ENCODE measurements around the gene LNX1. TPM values are rescaled to one million over a fixed set of nuclear protein-coding genes. Genes with fewer than 3 reads are reported as not detected.

The LNX1 gene
- total RNA-seq, 1 donor from 2014 or later = 1.6 TPM

DNA sequence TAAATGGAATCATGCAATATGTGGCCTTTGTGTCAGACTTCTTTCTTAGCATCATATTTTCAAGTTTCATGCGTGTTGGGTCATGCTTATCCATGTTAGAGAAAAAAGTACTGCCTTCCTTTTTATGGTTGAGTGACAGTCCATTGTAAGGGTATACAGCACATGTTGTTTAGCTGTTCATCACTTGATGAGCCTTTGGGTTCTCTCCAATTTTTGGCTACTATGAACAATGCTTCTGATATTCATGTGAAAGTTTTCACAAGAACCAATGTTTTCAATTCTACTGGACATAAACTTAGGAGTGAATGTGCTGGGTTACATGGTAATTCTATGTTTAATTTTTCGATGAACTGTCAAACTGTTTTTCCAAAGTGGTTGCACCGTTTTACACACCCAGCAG, 28.1 kb upstream of the LNX1 start:
- TF ChIP-seq, protein P1, sequence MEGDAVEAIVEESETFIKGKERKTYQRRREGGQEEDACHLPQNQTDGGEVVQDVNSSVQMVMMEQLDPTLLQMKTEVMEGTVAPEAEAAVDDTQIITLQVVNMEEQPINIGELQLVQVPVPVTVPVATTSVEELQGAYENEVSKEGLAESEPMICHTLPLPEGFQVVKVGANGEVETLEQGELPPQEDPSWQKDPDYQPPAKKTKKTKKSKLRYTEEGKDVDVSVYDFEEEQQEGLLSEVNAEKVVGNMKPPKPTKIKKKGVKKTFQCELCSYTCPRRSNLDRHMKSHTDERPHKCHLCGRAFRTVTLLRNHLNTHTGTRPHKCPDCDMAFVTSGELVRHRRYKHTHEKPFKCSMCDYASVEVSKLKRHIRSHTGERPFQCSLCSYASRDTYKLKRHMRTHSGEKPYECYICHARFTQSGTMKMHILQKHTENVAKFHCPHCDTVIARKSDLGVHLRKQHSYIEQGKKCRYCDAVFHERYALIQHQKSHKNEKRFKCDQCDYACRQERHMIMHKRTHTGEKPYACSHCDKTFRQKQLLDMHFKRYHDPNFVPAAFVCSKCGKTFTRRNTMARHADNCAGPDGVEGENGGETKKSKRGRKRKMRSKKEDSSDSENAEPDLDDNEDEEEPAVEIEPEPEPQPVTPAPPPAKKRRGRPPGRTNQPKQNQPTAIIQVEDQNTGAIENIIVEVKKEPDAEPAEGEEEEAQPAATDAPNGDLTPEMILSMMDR (IDR thresholded peaks at IDR 0.05; ENCODE audit: insufficient read depth, low read length, severe bottlenecking) = no peak
- DNase-seq (ENCODE audit: low read depth) = peak; percentile 13
- FAIRE-seq = no peak
- H3K27me3 ChIP-seq (ENCODE audit: control insufficient read depth, insufficient read depth, low read length) = no peaks in the 10 kb centered on the region
- H3K4me3 ChIP-seq (ENCODE audit: low read depth, low read length) = no peak overlapping the region
- no peaks in the 10 kb centered on the region for H3K36me3 ChIP-seq (ENCODE audit: control insufficient read depth, insufficient read depth, low read length)

DNA sequence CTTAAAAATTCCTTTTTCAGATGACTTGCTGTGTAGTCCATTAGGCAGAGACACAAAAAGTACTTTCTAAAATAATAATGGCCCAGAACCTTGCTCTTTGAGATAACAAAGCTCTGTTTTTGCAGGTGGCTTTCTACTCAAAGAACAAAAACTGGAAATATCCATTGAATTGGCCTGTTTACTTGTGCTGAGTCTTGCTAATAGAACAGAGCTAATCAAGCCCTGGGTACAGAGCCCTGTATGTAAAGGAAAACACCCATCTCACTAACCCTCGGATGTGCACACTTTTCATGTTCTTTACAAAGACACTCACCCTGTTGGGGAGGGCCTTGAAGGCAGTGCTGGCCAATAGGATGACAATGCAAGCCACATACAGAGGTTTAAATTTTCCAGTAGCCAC, 27.0 kb upstream of the LNX1 start:
- no peaks in the 10 kb centered on the region for H3K27me3 ChIP-seq (ENCODE audit: control insufficient read depth, insufficient read depth, low read length)
- no peak overlapping the region for H3K4me3 ChIP-seq (ENCODE audit: low read depth, low read length)
- FAIRE-seq (no peak), DNase-seq (ENCODE audit: low read depth) (no peak)
- no peaks in the 10 kb centered on the region for H3K36me3 ChIP-seq (ENCODE audit: control insufficient read depth, insufficient read depth, low read length)
- TF ChIP-seq, protein P1 (IDR thresholded peaks at IDR 0.05; ENCODE audit: insufficient read depth, low read length, severe bottlenecking) = no peak

DNA sequence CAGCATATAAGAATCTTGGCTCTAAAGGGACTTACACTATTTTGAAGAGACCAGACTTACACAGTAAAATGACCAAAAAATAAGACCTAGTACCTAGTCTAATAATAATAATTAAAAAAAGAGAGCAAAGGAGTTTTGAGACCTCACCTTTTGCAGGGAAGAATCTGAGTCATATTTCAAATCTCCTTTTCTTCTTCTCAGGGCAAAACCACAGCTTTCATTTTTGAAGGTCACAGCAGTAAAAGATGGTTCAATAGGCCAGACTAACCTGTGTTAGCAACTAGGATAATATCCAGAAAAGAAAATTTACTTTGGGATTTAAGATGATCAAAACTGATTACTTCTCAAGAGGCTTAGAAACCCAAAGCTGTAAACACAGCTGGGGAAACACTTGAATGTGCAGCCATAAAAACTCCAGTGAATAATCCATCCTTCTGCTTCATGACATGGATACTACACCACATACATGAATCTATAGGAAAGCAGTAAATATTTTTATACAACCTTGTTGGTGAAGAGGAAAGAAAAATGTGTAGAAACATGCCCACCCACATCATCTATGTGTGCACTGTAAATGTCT, 25.9 kb upstream of the LNX1 start:
- no peak for DNase-seq (ENCODE audit: low read depth)
- H3K27me3 ChIP-seq (ENCODE audit: control insufficient read depth, insufficient read depth, low read length) = no peaks in the 10 kb centered on the region
- TF ChIP-seq, protein P1 (IDR thresholded peaks at IDR 0.05; ENCODE audit: insufficient read depth, low read length, severe bottlenecking) = no peak
- no peaks in the 10 kb centered on the region for H3K36me3 ChIP-seq (ENCODE audit: control insufficient read depth, insufficient read depth, low read length)
- no peak for FAIRE-seq
- H3K4me3 ChIP-seq (ENCODE audit: low read depth, low read length) = no peak overlapping the region

DNA sequence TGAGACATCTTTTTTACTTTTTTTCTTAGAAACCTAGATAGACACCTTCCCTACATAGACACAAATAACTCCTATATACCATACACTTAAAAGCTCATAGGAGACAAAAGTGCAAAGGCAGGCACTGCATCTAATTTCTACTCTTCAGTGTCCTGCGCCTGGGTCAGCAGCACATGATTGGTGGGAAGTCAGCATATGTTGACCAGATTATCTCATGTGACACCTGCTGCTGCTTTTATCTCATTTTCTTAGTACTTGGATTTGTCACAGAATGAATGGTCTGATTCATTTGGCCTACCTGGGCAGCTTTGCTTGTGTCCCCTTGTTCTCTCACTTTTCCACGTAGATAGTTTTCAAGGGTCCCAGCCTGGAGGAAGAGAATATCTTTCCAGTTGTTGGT, 24.9 kb upstream of the LNX1 start:
- Histone ChIP-seq H3K27me3 (ENCODE audit: control insufficient read depth, insufficient read depth, low read length) (no peaks in the 10 kb centered on the region), H3K36me3 (ENCODE audit: control insufficient read depth, insufficient read depth, low read length) (no peaks in the 10 kb centered on the region), H3K4me3 (ENCODE audit: low read depth, low read length) (no peak overlapping the region)
- DNase-seq (ENCODE audit: low read depth) (no peak), FAIRE-seq (no peak)
- TF ChIP-seq, protein P1 (IDR thresholded peaks at IDR 0.05; ENCODE audit: insufficient read depth, low read length, severe bottlenecking) = no peak

DNA sequence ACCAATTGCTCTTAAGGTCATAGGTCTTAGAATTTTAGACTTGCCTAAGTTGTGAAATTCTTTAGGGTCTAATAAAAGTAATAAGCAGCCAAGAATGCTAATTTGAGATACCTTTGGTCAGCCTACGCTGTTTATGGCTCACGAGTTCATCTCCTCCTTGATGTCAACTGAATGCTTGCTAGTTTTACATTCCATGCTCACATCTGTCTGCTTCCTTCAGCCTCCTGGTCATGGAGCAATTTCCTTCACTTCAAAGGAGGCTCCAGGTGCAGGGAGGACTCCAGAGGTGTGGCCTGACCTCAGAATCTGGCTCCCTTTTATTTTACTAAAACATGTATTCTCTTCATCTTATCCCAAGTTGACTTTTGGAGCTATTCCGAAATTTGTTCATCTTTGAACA, 23.3 kb upstream of the LNX1 start:
- no peak for DNase-seq (ENCODE audit: low read depth)
- Histone ChIP-seq H3K4me3 (ENCODE audit: low read depth, low read length) (no peak overlapping the region), H3K27me3 (ENCODE audit: control insufficient read depth, insufficient read depth, low read length) (no peaks in the 10 kb centered on the region), H3K36me3 (ENCODE audit: control insufficient read depth, insufficient read depth, low read length) (no peaks in the 10 kb centered on the region)
- TF ChIP-seq, protein P1 (IDR thresholded peaks at IDR 0.05; ENCODE audit: insufficient read depth, low read length, severe bottlenecking) = peak; percentile 11
- no peak for FAIRE-seq

DNA sequence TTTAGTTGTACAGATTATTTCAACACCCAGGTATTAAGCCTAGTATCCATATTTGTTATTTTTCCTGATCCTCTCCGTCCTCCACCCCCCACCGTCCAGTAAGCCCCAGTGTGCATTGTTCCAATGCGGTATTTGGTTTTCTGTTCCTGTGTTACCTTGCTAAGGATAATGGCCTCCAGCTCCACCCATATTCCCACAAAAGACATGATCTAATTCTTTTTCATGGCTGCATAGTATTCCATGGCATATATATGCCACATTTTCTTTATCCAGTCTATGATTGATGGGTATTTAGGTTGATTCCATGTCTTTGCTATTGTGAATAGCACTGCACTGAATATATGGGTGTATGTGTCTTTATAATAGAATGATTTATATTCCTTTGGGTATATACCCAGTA, 22.1 kb upstream of the LNX1 start:
- DNase-seq (ENCODE audit: low read depth) (no peak), FAIRE-seq (no peak)
- Histone ChIP-seq H3K36me3 (ENCODE audit: control insufficient read depth, insufficient read depth, low read length) (no peaks in the 10 kb centered on the region), H3K4me3 (ENCODE audit: low read depth, low read length) (no peak overlapping the region), H3K27me3 (ENCODE audit: control insufficient read depth, insufficient read depth, low read length) (no peaks in the 10 kb centered on the region)
- TF ChIP-seq, protein P1 (IDR thresholded peaks at IDR 0.05; ENCODE audit: insufficient read depth, low read length, severe bottlenecking) = no peak
